Common myeloid progenitor, CD34-positive (primary cell): Measurements from ENCODE around the gene IGFL2.
A peak's percentile ranks its signal among the peaks of the same experiment; 100 is the strongest.

Source experiments
- CTCF ChIA-PET: fragments of 350-600 bp; sonication (Branson Sonifier 250); formaldehyde crosslinking; loops from one replicate; lab custom pipeline; 2021; ENCODE audit warnings: antibody characterized with exemption; lab: Charles Lee
- POLR2A ChIA-PET: fragments of 350-600 bp; sonication (Branson Sonifier 250); formaldehyde crosslinking; loops from one replicate; lab custom pipeline; 2021; ENCODE audit warnings: antibody characterized with exemption; lab: Charles Lee
- DNase-seq, 3 donors: peaks; one replicate each; pipeline versions ENCODE4 v3.0.0 to v3.0.0-alpha.2; 2013
- H3K27ac ChIP-seq, 2 experiments: 1 replicate in 1 of 2; 2 replicates in 1 of 2; pipeline ENCODE4 v1.7.0; 2013; ENCODE audit warnings: inconsistent platforms in 2 of 2, low read length in 2 of 2, mild to moderate bottlenecking in 2 of 2, low read depth in 1 of 2, moderate library complexity in 1 of 2; ENCODE audit not compliant: severe bottlenecking in 2 of 2, insufficient read depth in 1 of 2, poor library complexity in 1 of 2
- H3K27me3 ChIP-seq, 5 experiments: replicated peaks in 2 of 5; 1 replicate in 3 of 5; 2 replicates in 2 of 5; pipeline versions ENCODE4 v1.6.1 to v1.7.0; 2013; ENCODE audit warnings: low read length in 4 of 5, mild to moderate bottlenecking in 2 of 5, moderate library complexity in 2 of 5, inconsistent platforms in 1 of 5; ENCODE audit not compliant: insufficient read depth in 5 of 5, control insufficient read depth in 4 of 5
- H3K36me3 ChIP-seq, 4 experiments: 1 replicate in 2 of 4; 2 replicates in 2 of 4; pipeline versions ENCODE4 v1.6.1 to v1.7.0; 2013; ENCODE audit warnings: low read length in 3 of 4, control low read depth in 1 of 4, mild to moderate bottlenecking in 1 of 4; ENCODE audit not compliant: control insufficient read depth in 4 of 4, insufficient read depth in 4 of 4
- H3K4me1 ChIP-seq, 4 experiments: 1 replicate in 3 of 4; 2 replicates in 1 of 4; pipeline versions ENCODE4 v1.6.1 to v1.7.1; 2013; ENCODE audit warnings: low read length in 3 of 4, mild to moderate bottlenecking in 3 of 4, control low read depth in 1 of 4, inconsistent platforms in 1 of 4, moderate library complexity in 1 of 4; ENCODE audit not compliant: control insufficient read depth in 4 of 4, insufficient read depth in 4 of 4; ENCODE audit errors: control extremely low read depth in 1 of 4
- H3K4me3 ChIP-seq, 7 experiments: 1 replicate in 4 of 7; 2 replicates in 3 of 7; pipeline versions ENCODE4 v1.5.1 to v1.7.0; 2013; ENCODE audit warnings: mild to moderate bottlenecking in 7 of 7, low read length in 6 of 7, moderate library complexity in 6 of 7, inconsistent platforms in 2 of 7, low read depth in 2 of 7, control low read depth in 1 of 7; ENCODE audit not compliant: insufficient read depth in 4 of 7, control insufficient read depth in 1 of 7; ENCODE audit errors: extremely low read depth in 1 of 7
- H3K9me3 ChIP-seq, 5 experiments: 1 replicate in 4 of 5; 2 replicates in 1 of 5; pipeline versions ENCODE4 v1.6.1 to v1.7.1; 2013; ENCODE audit warnings: low read length in 4 of 5, mild to moderate bottlenecking in 2 of 5, inconsistent platforms in 1 of 5, low read depth in 1 of 5, moderate library complexity in 1 of 5; ENCODE audit not compliant: control insufficient read depth in 4 of 5, insufficient read depth in 2 of 5; ENCODE audit errors: control extremely low read depth in 1 of 5
- WGBS: methylation state at CpG from one replicate; pipeline ENCODE4 v1.1.5; 2013; ENCODE audit not compliant: insufficient coverage; 5-methylcytosine and 5-hydroxymethylcytosine counted together

The IGFL2 gene

DNA sequence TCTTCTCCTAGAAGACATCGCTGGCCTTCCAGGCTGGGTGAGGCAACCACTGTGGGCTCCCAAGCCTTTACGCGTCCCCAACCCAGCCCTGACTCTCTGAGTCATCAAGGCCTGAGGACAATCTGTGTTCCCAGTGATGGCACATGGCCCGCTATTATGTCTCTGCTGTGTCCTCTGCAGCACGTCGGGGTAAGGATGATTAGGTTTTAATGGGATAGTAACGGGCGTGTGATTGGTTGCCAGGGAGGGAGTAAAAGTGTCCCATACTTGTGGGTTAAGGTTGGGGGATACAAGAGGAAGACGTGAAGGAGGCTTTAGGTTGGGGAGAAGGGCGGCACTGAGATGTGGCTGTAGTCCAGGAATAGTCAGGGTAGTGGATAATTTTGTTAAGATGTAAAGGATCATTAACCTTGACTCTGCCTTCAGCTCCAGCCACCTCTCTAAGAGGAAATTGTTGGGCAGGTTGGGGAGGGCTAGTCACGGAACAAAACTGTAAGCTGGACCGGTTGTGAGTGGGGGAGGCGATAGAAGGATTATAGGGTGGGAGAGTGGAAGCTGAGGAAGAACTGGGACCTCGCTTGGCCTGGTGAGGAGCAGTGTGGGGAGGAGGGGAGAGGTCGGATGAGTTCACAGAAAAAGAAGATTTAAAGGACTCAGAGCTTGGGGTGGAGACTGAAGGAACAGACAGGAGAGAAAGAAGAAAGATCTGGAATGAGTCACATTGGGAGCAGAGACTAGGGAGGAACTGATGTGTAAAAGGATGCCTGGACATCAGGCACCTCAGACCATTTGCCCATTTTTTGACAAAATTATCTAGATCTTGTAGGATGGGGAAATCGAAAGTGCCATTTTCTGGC is 53.6 kb downstream of the IGFL2 start:
- 83% methylated on average over 14 of the region's 16 CpGs for WGBS
- no peaks in the 10 kb centered on the region for H3K36me3 ChIP-seq
- no peak overlapping the region for H3K4me3 ChIP-seq
- peaks cover 0 to 48% (median 5%) of the 10 kb centered on the region in 5 experiments for H3K27me3 ChIP-seq
- peaks cover 0 to 2% (median 0%) of the 10 kb centered on the region in 5 experiments for H3K9me3 ChIP-seq
- H3K4me1 ChIP-seq = no peaks in the 10 kb centered on the region
- H3K27ac ChIP-seq = peak overlapping the region in 1 of 2 experiments; percentile 85
- POLR2A ChIA-PET = no interaction called here
- CTCF ChIA-PET = no interaction called here
- DNase-seq = no peak

DNA sequence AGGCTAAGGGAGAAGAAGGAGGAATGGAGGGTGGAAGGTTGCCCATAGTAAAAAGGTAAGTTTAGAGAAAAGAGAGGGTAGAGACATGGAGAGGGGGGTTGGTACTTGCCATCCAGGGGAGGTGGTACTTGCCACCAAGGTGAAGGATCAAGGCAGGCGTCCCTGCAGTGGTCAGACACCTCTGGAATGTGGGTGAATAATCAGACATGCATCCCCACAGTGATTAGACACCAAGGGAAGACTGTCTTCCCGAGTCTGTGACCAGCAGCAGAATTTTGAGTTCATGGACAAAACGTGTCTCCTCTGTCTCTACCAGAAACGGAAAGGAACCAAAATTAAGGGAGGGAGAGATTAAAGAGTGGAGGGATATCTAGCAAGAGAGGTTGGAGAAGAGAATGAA is 54.4 kb downstream of the IGFL2 start:
- no peak for DNase-seq
- Histone ChIP-seq H3K27ac (peak overlapping the region in 1 of 2 experiments; percentile 85), H3K27me3 (peaks cover 0 to 40% (median 5%) of the 10 kb centered on the region in 5 experiments), H3K4me1 (no peaks in the 10 kb centered on the region), H3K9me3 (peaks cover 0 to 2% (median 0%) of the 10 kb centered on the region in 5 experiments), H3K36me3 (no peaks in the 10 kb centered on the region), H3K4me3 (no peak overlapping the region)
- POLR2A ChIA-PET = no interaction called here
- CTCF ChIA-PET = no interaction called here
- WGBS = 73% methylated on average over 3 of the region's 4 CpGs

DNA sequence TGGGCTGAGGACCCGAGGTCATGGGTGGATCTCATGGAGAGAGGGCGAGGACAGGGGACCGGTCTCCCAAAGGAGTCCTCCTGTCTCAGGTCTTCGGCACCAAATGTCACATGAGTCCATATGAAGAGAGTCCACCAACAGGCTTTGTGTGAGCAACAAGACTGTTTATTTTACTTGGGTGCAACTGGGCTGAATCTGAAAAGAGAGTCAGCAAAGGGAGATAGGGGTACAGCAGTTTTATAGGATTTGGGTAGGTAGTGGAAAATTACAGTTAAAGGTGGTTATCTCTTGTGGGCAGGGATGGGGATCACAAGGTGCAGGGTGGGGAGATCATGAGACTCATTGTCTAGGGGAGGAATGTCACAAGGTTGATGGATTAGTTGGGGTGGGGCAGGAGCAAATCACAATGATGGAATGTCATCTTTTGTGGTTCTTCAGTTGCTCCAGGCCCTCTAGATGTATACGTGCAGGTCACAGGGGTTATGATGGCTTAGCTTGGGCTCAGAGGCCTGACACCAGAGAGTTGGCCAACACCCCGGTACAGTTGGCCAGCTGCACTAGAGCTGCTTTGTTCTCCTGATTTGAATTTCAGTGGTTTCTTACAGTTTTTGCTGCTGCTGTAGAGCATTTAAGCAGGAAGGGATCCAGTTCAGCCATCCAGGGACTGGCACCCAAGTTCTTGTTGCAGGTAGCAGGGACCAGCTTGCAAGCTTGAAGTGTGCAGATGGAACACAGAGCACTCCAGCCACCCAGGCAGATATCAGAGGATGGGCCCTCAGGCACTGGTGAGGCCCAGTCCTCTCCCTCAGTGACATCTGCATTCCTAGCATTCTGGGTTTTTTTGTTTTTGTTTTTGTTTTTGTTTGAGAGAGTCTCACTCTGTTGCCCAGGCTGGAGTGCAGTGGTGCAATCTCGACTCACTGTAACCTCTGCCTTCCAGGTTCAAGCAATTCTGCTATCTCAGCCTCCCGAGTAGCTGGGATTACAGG is 55.1 kb downstream of the IGFL2 start:
- peaks cover 0 to 2% (median 0%) of the 10 kb centered on the region in 5 experiments for H3K9me3 ChIP-seq
- H3K27ac ChIP-seq = peak overlapping the region in 1 of 2 experiments; percentile 85
- WGBS = 88% methylated on average over 7 of the region's 8 CpGs
- H3K27me3 ChIP-seq = peaks cover 0 to 42% (median 5%) of the 10 kb centered on the region in 5 experiments
- no peaks in the 10 kb centered on the region for H3K4me1 ChIP-seq
- CTCF ChIA-PET = no interaction called here
- POLR2A ChIA-PET = no interaction called here
- no peak for DNase-seq
- no peaks in the 10 kb centered on the region for H3K36me3 ChIP-seq
- H3K4me3 ChIP-seq = no peak overlapping the region

DNA sequence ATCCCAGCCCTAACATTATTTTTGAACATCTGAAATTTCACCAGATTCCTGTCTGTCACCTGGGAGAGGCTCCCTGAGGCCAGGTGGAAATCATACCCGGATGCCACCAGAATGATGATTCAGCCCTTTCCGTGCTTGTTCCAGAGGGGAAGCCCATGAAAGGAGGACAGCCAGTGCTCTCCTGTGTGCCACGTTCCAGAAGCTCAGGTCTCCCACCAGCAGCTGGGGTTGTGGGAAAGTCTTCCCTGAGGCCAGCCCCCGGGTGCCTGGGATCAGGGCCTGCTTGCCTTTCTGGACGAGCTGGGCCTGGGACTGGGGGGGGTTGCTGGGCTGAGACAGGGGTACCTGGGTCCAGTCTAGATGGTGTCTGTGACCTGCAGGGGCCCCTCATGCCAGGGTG is 56.0 kb downstream of the IGFL2 start:
- H3K27ac ChIP-seq = peak overlapping the region in 1 of 2 experiments; percentile 43
- H3K4me3 ChIP-seq = no peak overlapping the region
- ChIA-PET CTCF (no interaction called here), POLR2A (no interaction called here)
- peaks cover 0 to 2% (median 0%) of the 10 kb centered on the region in 5 experiments for H3K9me3 ChIP-seq
- H3K27me3 ChIP-seq = peaks cover 0 to 45% (median 5%) of the 10 kb centered on the region in 5 experiments
- DNase-seq = no peak
- H3K4me1 ChIP-seq = no peaks in the 10 kb centered on the region
- no peaks in the 10 kb centered on the region for H3K36me3 ChIP-seq
- 94% methylated on average over 5 of the region's 5 CpGs for WGBS

DNA sequence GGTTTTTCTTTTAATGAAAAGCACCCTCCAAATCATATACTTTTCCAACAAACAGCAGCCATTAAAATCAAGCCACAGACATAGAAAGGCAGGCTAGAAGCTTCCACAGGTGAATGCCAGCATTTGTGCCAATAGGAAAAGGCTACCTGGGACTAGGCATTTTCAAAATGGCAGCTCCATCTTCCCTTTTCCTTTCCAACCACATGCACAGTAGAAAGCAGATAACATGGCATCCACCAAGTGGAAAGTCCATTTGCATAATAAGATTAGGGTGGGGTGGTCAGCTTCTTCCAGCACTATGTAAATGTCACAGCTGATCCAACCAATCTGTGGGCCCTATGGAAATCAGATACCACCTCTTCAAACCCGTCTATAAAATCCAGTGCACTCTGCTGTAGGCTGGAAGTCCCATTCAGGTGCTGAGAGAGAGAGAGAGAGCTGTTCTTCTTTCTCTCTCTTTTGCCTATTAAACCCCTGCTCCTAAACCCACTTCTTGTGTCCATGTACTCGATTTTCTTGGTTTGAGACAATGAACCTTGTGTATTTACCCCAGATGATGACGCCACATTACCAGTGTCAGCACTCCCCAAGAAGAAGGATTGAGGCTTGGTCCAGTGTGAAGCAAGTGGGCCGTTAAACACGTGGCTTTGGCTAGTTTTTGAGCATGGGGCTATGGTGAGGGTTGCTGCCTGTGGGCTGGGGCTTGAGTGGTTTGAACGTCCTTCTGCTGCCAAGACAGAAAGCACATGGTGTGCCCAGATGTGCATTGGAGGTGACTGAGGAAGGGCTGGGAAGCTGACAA is 57.3 kb downstream of the IGFL2 start:
- CTCF ChIA-PET = interaction anchor here (0.7 kb wide), 1 partner anchor 235 kb away, joined by 3 read pairs; no protein-coding TSS in a partner anchor
- 79% methylated on average over 5 of the region's 6 CpGs for WGBS
- no peak for DNase-seq
- no peak overlapping the region for H3K27ac ChIP-seq
- H3K4me3 ChIP-seq = no peak overlapping the region
- H3K36me3 ChIP-seq = no peaks in the 10 kb centered on the region
- peaks cover 0 to 3% (median 0%) of the 10 kb centered on the region in 4 experiments for H3K4me1 ChIP-seq
- POLR2A ChIA-PET = no interaction called here
- peaks cover 0 to 39% (median 5%) of the 10 kb centered on the region in 5 experiments for H3K27me3 ChIP-seq
- peaks cover 0 to 2% (median 0%) of the 10 kb centered on the region in 5 experiments for H3K9me3 ChIP-seq

DNA sequence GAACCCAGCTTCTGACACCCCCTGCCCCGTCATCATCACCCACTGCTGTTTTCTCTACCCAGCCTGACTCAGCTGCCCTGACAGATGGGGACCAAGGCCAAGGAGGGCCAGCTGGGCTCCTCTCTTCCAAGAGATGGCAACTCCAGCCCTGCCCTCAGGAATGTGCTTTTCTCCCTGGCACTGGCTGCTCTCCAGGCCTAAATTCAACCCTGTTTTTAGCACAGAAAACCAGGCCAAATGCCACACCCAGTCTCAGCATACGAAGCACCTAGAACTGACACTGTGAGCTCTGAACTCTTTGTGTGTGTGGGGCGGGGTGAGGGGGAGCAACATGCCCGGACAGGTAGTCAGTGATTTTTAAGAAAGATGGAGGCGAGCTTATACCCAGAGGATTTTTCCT is 58.1 kb downstream of the IGFL2 start:
- H3K4me3 ChIP-seq = no peak overlapping the region
- H3K36me3 ChIP-seq = no peaks in the 10 kb centered on the region
- peaks cover 0 to 3% (median 0%) of the 10 kb centered on the region in 4 experiments for H3K4me1 ChIP-seq
- no peak overlapping the region for H3K27ac ChIP-seq
- POLR2A ChIA-PET = no interaction called here
- peaks cover 0 to 2% (median 0%) of the 10 kb centered on the region in 5 experiments for H3K9me3 ChIP-seq
- WGBS = 85% methylated on average over 5 of the region's 5 CpGs
- peaks cover 0 to 36% (median 5%) of the 10 kb centered on the region in 5 experiments for H3K27me3 ChIP-seq
- CTCF ChIA-PET = interaction anchor here (0.7 kb wide), 1 partner anchor 236 kb away, joined by 3 read pairs; no protein-coding TSS in a partner anchor
- no peak for DNase-seq
